B cell (primary cell): ENCODE measurements around the gene MACO1. TPM values are rescaled to one million over a fixed set of nuclear protein-coding genes. Genes with fewer than 3 reads are reported as not detected.
"Not testable (repeated sequence)": the region's sequence is repeated elsewhere in the genome, so short reads cannot be mapped to it uniquely, and the experiment has no call there.

Source experiments
- ATAC-seq: fragments of 200-7000 bp; cut with Tn5 transposase; one replicate; pipeline ENCODE4 v1.10.0; 2021; ENCODE audit warnings: low read depth, mild to moderate bottlenecking, moderate number of reproducible peaks, moderate library complexity
- CTCF ChIA-PET: fragments of 350-600 bp; sonication (Branson Sonifier 250); formaldehyde crosslinking; loops from one replicate; lab custom pipeline; 2021; ENCODE audit warnings: antibody characterized with exemption, inconsistent platforms; lab: Charles Lee
- POLR2A ChIA-PET: fragments of 350-600 bp; sonication (Branson Sonifier 250); formaldehyde crosslinking; loops from one replicate; lab custom pipeline; 2021; ENCODE audit warnings: antibody characterized with exemption; lab: Charles Lee
- DNase-seq: peaks from one replicate; pipeline ENCODE4 v3.0.0; 2013
- H2AFZ ChIP-seq: 2 replicates; pipeline ENCODE4 v1.6.1; 2012; ENCODE audit warnings: mild to moderate bottlenecking, low read depth, low read length; ENCODE audit not compliant: insufficient read depth, poor library complexity, severe bottlenecking
- H3K27ac ChIP-seq, 2 donors: 1 replicate in 1 of 2; 2 replicates in 1 of 2; pipeline ENCODE4 v1.5.1; 2012 to 2013; ENCODE audit warnings: low read length in 2 of 2, mild to moderate bottlenecking in 2 of 2, moderate library complexity in 1 of 2
- H3K27me3 ChIP-seq, 4 experiments: fragments of 200-600 bp in 1 of 4; sonication (generic) in 1 of 4; replicated peaks in 1 of 4; 1 replicate in 2 of 4; 2 replicates in 2 of 4; pipeline versions ENCODE4 v1.6.1 to v1.7.0; 2013 to 2016; ENCODE audit warnings: low read length in 3 of 4, mild to moderate bottlenecking in 2 of 4, mixed read lengths in 1 of 4, moderate library complexity in 1 of 4; ENCODE audit not compliant: insufficient read depth in 4 of 4, control insufficient read depth in 3 of 4; ENCODE audit errors: control extremely low read depth in 1 of 4
- H3K36me3 ChIP-seq, 2 experiments: replicated peaks in 1 of 2; 1 replicate in 1 of 2; 2 replicates in 1 of 2; pipeline versions ENCODE4 v1.6.1 to v1.7.1; 2013; ENCODE audit warnings: low read length in 1 of 2; ENCODE audit not compliant: insufficient read depth in 2 of 2, control insufficient read depth in 1 of 2; ENCODE audit errors: control extremely low read depth in 1 of 2, extremely low read depth in 1 of 2
- H3K4me1 ChIP-seq, 2 donors: fragments of 200-600 bp in 1 of 2; sonication (generic) in 1 of 2; 1 replicate in 1 of 2; 2 replicates in 1 of 2; pipeline versions ENCODE4 v1.5.1 to v1.6.1; 2013 to 2017; ENCODE audit warnings: low read length in 2 of 2; ENCODE audit not compliant: control insufficient read depth in 2 of 2, insufficient read depth in 2 of 2
- H3K4me2 ChIP-seq: replicated peaks from 2 replicates; pipeline ENCODE3; 2012; ENCODE audit warnings: mild to moderate bottlenecking, low read depth, low read length; ENCODE audit not compliant: poor library complexity, severe bottlenecking
- H3K4me3 ChIP-seq, 5 experiments: fragments of 200-600 bp in 1 of 5; sonication (generic) in 1 of 5; 1 replicate in 3 of 5; 2 replicates in 2 of 5; pipeline versions ENCODE4 v1.5.1 to v1.7.0; 2011 to 2016; ENCODE audit warnings: low read length in 4 of 5, mild to moderate bottlenecking in 4 of 5, low read depth in 2 of 5, control low read depth in 1 of 5, moderate library complexity in 1 of 5; ENCODE audit not compliant: insufficient read depth in 1 of 5; ENCODE audit errors: control extremely low read depth in 1 of 5, extremely low read depth in 1 of 5
- H3K79me2 ChIP-seq: fragments of 200-600 bp; sonication (generic); one replicate; pipeline ENCODE4 v1.6.0; 2016; ENCODE audit warnings: low read length; ENCODE audit not compliant: control insufficient read depth, insufficient read depth
- H3K9ac ChIP-seq: fragments of 200-600 bp; sonication (generic); 2 replicates; pipeline ENCODE4 v1.6.1; 2017; ENCODE audit warnings: mild to moderate bottlenecking, low read length, moderate library complexity
- H3K9me3 ChIP-seq, 3 donors: one replicate each; pipeline versions ENCODE4 v1.6.1 to v1.7.1; 2013; ENCODE audit warnings: low read length in 2 of 3; ENCODE audit not compliant: control insufficient read depth in 2 of 3, insufficient read depth in 1 of 3; ENCODE audit errors: control extremely low read depth in 1 of 3
- H4K20me1 ChIP-seq: 2 replicates; pipeline ENCODE4 v1.6.0; 2012; ENCODE audit warnings: mild to moderate bottlenecking, low read length; ENCODE audit not compliant: insufficient read depth, control insufficient read depth, poor library complexity, severe bottlenecking
- H3K27ac Mint-ChIP-seq: one replicate; pipeline ENCODE4 v1.8.0; 2021; ENCODE audit warnings: mixed read lengths
- H3K27me3 Mint-ChIP-seq: one replicate; pipeline ENCODE4 v1.8.0; 2021; ENCODE audit warnings: mixed read lengths
- H3K4me1 Mint-ChIP-seq: one replicate; pipeline ENCODE4 v1.8.0; 2021; ENCODE audit warnings: mixed read lengths
- H3K4me3 Mint-ChIP-seq: one replicate; pipeline ENCODE4 v1.8.0; 2021; ENCODE audit warnings: mixed read lengths
- H3K9me3 Mint-ChIP-seq: one replicate; pipeline ENCODE4 v1.8.0; 2022; ENCODE audit warnings: mixed read lengths; ENCODE audit not compliant: insufficient read depth
- CTCF ChIP-seq: fragments of 200-600 bp; IDR thresholded peaks from one replicate; pipeline ENCODE4 v1.8.0; 2022; ENCODE audit warnings: antibody characterized with exemption, mild to moderate bottlenecking
- WGBS: methylation state at CpG from one replicate; pipeline ENCODE4 v1.1.5; 2013; ENCODE audit warnings: missing lambda C conversion rate; ENCODE audit not compliant: insufficient coverage; 5-methylcytosine and 5-hydroxymethylcytosine counted together
- intact Hi-C: fragments of 100-400 bp; cut with micrococcal nuclease; formaldehyde crosslinking; loops from one replicate; pipeline ENCODE4 v1.10.0; 2022
- polyA plus RNA-seq: library from polyadenylated mRNA; depleted of rRNA; stranded (reverse); fragments of >200 nt; gene quantifications from 2 replicates; pipeline ENCODE4 v1.2.3, GENCODE V29; 2012
- total RNA-seq, 2 donors: library from RNA; stranded (reverse); fragments of 120-200 nt in 1 of 2; gene quantifications; 1 replicate in 1 of 2; 2 replicates in 1 of 2; pipeline versions ENCODE4 v1.2.3 to v1.2.4, GENCODE V29; 2013 to 2022

The MACO1 gene
- total and polyA plus RNA-seq, 2 donors (not counting 1 experiment from before 2014, with no cell fraction given): 4.9 to 21.2 TPM

DNA sequence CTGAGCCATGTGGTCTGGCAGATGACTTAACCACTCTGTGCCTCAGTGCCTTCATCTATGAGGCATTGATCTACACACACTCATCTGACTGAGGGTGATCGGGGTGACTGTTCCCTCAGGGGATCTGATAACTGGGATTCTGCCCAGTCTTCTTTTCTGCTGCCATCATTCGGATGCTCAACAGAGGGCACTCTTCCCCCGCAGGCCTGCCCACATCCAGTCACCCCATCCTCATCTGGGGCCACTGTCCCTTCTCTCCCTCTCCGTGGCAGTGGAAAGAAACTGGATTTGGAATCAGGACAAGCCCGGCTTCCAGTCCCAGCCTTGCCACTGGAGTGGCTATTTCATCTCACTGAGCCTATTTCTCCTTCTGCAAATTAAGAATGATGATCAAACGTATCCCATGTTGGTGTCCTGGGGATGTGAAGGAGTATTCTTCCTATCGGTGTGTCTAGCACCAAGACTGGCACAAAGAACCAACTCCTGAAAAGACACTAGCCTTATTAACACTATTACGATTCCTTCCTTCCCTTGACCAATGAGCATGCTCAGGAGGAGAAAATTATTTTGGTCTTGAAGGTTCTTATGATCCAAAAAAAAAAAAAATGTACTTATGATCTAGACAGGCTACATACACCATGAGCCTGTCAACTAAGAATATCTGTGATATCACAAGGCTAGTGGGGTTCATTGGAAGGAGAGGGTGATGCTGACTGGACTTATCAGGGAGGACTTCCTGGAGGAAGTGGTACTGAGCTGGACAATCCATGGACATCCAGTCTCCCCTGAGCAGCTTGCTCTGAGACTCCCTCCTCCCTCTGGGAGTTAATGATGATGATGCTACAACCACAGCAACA lies 27.5 kb upstream of the MACO1 start:
- POLR2A ChIA-PET, H3K9me3 Mint-ChIP-seq, H3K4me3 ChIP-seq, H3K4me1 ChIP-seq, H3K9me3 ChIP-seq, H3K4me1 Mint-ChIP-seq, H3K27ac ChIP-seq, DNase-seq, H3K4me3 Mint-ChIP-seq, H3K36me3 ChIP-seq, H3K9ac ChIP-seq, H4K20me1 ChIP-seq, H3K27me3 ChIP-seq, H2AFZ ChIP-seq, H3K4me2 ChIP-seq, H3K79me2 ChIP-seq: not testable (repeated sequence)
- CTCF ChIA-PET: interaction anchor here (0.7 kb wide), 1 partner anchor 493 kb away, joined by 3 read pairs; no protein-coding TSS in a partner anchor
- peak overlapping the region; percentile 26 for H3K27ac Mint-ChIP-seq
- no CpG with 5 or more reads among the region's 8 CpGs for WGBS
- TF ChIP-seq CTCF: peak; percentile 46
- ATAC-seq: peak; percentile 57
- intact Hi-C loops: loop anchor here (5.0 kb wide), 1 partner anchor 409 kb away; no protein-coding TSS in a partner anchor
- H3K27me3 Mint-ChIP-seq: peaks cover 19% of the 10 kb centered on the region

DNA sequence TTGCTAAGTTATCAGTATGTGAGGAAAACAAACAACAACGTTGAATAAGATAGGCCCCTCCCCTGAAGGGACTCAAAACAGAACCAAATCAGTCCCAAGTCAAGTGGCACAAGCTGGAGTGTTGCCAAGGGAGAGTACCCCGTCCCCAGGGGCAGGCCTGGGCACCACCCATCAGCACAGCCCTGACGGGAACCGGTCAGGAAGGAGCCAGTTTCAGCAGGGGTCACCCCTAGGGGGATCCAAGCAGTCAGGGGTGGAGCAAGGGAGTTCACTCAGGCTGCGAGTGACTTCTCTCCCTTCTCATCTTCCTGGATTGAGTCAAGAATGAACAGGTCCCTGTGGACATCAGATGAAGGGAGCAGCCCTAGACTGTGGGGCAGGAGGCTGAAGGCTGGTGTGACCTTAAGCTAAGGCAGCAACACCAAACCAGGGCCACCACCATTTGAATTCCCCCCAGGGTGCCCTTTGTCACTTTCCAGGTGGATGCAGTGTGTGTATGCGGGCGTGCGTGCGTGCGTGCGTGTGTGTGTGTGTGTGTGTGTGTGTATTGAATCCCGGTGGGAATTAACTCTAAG lies 24.9 kb upstream of the MACO1 start:
- H2AFZ ChIP-seq, H4K20me1 ChIP-seq, H3K27ac ChIP-seq, H3K4me3 Mint-ChIP-seq, H3K27ac Mint-ChIP-seq, H3K4me3 ChIP-seq, H3K9ac ChIP-seq, H3K27me3 ChIP-seq, H3K4me1 Mint-ChIP-seq, H3K36me3 ChIP-seq, intact Hi-C loops, H3K9me3 Mint-ChIP-seq, DNase-seq, H3K4me2 ChIP-seq, H3K9me3 ChIP-seq, H3K4me1 ChIP-seq, POLR2A ChIA-PET, H3K79me2 ChIP-seq: not testable (repeated sequence)
- peaks cover 12% of the 10 kb centered on the region for H3K27me3 Mint-ChIP-seq
- CTCF ChIA-PET: interaction anchor here (0.8 kb wide), 1 partner anchor 119 kb away, joined by 4 read pairs; no protein-coding TSS in a partner anchor
- WGBS: no CpG with 5 or more reads among the region's 12 CpGs
- ATAC-seq: peak; percentile 36

- H3K27me3 Mint-ChIP-seq, intact Hi-C loops, H3K4me2 ChIP-seq, H3K27ac Mint-ChIP-seq, POLR2A ChIA-PET, H3K9me3 Mint-ChIP-seq, H2AFZ ChIP-seq, H3K4me1 ChIP-seq, H3K27ac ChIP-seq, H3K9ac ChIP-seq, H3K36me3 ChIP-seq, H3K4me3 Mint-ChIP-seq, H3K4me1 Mint-ChIP-seq, DNase-seq, H3K9me3 ChIP-seq, H4K20me1 ChIP-seq, H3K79me2 ChIP-seq, H3K4me3 ChIP-seq, H3K27me3 ChIP-seq, ATAC-seq: not testable (repeated sequence)
- WGBS: 100% methylated on average over 1 of the region's 10 CpGs
- CTCF ChIA-PET: interaction anchor here (0.7 kb wide), 2 partner anchors 82 to 127 kb away, joined by 4 read pairs; no protein-coding TSS in a partner anchor
Observed at GRCh38 chr1:25409641-25410427, 20.9 kb upstream of the MACO1 start.
